Measurements from ENCODE around the gene WDR45. TPM values are rescaled to one million over a fixed set of nuclear protein-coding genes. Genes with fewer than 3 reads are reported as not detected.

WDR45 gene
- total and polyA plus RNA-seq, 2 of the 13 experiments (the other 11 are each of a cell fraction or from before 2014, with no cell fraction given): 16.4 to 65.5 TPM

DNA sequence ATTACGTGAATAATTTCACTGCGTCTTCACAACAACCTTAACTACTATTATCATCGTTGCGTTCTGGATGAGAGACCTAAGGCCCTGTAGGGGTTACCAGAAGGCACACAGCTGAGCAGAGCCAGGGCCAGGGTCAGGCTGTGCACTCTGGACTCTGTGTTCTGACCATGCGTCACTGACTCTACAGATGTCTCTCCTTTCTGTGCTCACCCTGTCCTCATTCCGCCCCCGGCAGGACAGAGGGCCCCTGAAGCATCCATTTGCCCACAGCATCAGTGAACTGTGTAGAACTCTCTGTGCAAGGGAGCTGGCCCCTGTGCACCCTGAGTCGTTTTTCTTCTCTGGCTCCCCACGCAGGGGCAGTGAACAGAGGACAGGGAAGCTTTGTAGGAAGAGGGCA is 22.5 kb upstream of the WDR45 start (continued):
- TF ChIP-seq ZNF614 (CRISPR knock-in tag; IDR thresholded peaks at IDR 0.05; ENCODE audit: borderline replicate concordance) (peak; percentile 37; the same call in 1 of the 2 replicates), POLR2AphosphoS5 (IDR thresholded peaks at IDR 0.05; ENCODE audit: low read depth, low read length) (peak; percentile 39; the same call in 1 of the 2 replicates), ZNF850 (CRISPR knock-in tag; conservative IDR thresholded peaks at IDR 0.05) (no peak), ZNF598 (CRISPR knock-in tag; IDR thresholded peaks at IDR 0.05; ENCODE audit: borderline replicate concordance) (no peak), RAD21 (CRISPR knock-in tag; IDR thresholded peaks at IDR 0.05) (no peak), POGK (CRISPR knock-in tag; conservative IDR thresholded peaks at IDR 0.05) (no peak), TBL1XR1 (IDR thresholded peaks at IDR 0.05; ENCODE audit: borderline replicate concordance, low read length, partially characterized antibody) (no peak), KMT2A (CRISPR knock-in tag; IDR thresholded peaks at IDR 0.05) (no peak), POLR2A (IDR thresholded peaks at IDR 0.05; ENCODE audit: insufficient read depth in 1 of 2, low read depth in 2 of 2, low read length in 2 of 2) (0 out of 4 replicates have a peak, but pooled peaks of 1 of the 2 experiments have one; percentile 40), ESRRA (CRISPR knock-in tag; IDR thresholded peaks at IDR 0.05; ENCODE audit: low read depth) (peak; percentile 61; the same call in 1 of the 2 replicates), ZNF781 (CRISPR knock-in tag; IDR thresholded peaks at IDR 0.05; ENCODE audit: borderline replicate concordance, not compliant biosample characterization) (no peak), ATRX (CRISPR knock-in tag; IDR thresholded peaks at IDR 0.05; ENCODE audit: borderline replicate concordance) (no peak), EZH2 (conservative IDR thresholded peaks at IDR 0.05; ENCODE audit: low read depth, low read length) (no peak), ZNF792 (CRISPR knock-in tag; IDR thresholded peaks at IDR 0.05) (no peak), MYNN (CRISPR knock-in tag; IDR thresholded peaks at IDR 0.05; ENCODE audit: low read depth) (no peak), MAFK (conservative IDR thresholded peaks at IDR 0.05 in 1 of 2, IDR thresholded peaks at IDR 0.05 in 1 of 2; ENCODE audit: low read length in 2 of 2) (no peak)
- TF ChIP-seq, protein P1, sequence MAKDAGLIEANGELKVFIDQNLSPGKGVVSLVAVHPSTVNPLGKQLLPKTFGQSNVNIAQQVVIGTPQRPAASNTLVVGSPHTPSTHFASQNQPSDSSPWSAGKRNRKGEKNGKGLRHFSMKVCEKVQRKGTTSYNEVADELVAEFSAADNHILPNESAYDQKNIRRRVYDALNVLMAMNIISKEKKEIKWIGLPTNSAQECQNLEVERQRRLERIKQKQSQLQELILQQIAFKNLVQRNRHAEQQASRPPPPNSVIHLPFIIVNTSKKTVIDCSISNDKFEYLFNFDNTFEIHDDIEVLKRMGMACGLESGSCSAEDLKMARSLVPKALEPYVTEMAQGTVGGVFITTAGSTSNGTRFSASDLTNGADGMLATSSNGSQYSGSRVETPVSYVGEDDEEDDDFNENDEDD (CRISPR knock-in tag; IDR thresholded peaks at IDR 0.05; ENCODE audit: borderline replicate concordance): no peak
- TF ChIP-seq, protein P2, sequence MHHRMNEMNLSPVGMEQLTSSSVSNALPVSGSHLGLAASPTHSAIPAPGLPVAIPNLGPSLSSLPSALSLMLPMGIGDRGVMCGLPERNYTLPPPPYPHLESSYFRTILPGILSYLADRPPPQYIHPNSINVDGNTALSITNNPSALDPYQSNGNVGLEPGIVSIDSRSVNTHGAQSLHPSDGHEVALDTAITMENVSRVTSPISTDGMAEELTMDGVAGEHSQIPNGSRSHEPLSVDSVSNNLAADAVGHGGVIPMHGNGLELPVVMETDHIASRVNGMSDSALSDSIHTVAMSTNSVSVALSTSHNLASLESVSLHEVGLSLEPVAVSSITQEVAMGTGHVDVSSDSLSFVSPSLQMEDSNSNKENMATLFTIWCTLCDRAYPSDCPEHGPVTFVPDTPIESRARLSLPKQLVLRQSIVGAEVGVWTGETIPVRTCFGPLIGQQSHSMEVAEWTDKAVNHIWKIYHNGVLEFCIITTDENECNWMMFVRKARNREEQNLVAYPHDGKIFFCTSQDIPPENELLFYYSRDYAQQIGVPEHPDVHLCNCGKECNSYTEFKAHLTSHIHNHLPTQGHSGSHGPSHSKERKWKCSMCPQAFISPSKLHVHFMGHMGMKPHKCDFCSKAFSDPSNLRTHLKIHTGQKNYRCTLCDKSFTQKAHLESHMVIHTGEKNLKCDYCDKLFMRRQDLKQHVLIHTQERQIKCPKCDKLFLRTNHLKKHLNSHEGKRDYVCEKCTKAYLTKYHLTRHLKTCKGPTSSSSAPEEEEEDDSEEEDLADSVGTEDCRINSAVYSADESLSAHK (CRISPR knock-in tag; IDR thresholded peaks at IDR 0.05; ENCODE audit: borderline replicate concordance): no peak
- TF ChIP-seq, protein P3, sequence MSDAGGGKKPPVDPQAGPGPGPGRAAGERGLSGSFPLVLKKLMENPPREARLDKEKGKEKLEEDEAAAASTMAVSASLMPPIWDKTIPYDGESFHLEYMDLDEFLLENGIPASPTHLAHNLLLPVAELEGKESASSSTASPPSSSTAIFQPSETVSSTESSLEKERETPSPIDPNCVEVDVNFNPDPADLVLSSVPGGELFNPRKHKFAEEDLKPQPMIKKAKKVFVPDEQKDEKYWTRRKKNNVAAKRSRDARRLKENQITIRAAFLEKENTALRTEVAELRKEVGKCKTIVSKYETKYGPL (CRISPR knock-in tag; IDR thresholded peaks at IDR 0.05): no peak
- TF ChIP-seq, protein P4, sequence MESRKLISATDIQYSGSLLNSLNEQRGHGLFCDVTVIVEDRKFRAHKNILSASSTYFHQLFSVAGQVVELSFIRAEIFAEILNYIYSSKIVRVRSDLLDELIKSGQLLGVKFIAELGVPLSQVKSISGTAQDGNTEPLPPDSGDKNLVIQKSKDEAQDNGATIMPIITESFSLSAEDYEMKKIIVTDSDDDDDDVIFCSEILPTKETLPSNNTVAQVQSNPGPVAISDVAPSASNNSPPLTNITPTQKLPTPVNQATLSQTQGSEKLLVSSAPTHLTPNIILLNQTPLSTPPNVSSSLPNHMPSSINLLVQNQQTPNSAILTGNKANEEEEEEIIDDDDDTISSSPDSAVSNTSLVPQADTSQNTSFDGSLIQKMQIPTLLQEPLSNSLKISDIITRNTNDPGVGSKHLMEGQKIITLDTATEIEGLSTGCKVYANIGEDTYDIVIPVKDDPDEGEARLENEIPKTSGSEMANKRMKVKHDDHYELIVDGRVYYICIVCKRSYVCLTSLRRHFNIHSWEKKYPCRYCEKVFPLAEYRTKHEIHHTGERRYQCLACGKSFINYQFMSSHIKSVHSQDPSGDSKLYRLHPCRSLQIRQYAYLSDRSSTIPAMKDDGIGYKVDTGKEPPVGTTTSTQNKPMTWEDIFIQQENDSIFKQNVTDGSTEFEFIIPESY (CRISPR knock-in tag; IDR thresholded peaks at IDR 0.05): no peak
